B cell (primary cell): ENCODE results near the gene NREP.

Experiments used
- EZH2 ChIP-seq: IDR thresholded peaks from 2 replicates; pipeline ENCODE4 v1.6.1; 2012; ENCODE audit warnings: borderline replicate concordance, low read depth, mild to moderate bottlenecking, moderate library complexity, low read length; ENCODE audit not compliant: insufficient read depth, poor library complexity, severe bottlenecking
- TF ChIP-seq, protein P1 (sequence below): fragments of 200-600 bp; IDR thresholded peaks from one replicate; pipeline ENCODE4 v1.8.0; 2022; ENCODE audit warnings: antibody characterized with exemption, mild to moderate bottlenecking

DNA sequence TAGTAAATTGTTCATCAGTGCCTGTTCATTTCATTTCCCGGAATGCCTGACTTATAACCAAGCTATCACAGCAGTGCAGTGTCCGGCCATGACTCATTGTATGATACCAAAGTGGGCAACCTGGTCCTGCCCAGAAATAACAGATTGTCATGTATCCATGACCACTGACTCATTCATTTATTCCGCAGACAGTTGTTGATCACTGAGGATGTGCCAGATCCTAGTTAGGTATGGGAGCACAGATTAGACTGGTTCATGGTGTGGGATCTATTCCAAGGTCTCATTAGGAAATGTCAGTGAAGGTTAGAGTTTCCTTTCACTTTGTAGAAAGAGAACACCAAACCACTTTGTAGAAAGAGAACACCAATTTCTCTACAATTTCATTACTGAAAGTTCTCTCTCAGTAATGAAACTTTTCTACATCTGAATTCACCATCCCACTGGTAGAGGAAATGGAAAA lies 8.7 kb downstream of the NREP start:
- TF ChIP-seq, protein P1, sequence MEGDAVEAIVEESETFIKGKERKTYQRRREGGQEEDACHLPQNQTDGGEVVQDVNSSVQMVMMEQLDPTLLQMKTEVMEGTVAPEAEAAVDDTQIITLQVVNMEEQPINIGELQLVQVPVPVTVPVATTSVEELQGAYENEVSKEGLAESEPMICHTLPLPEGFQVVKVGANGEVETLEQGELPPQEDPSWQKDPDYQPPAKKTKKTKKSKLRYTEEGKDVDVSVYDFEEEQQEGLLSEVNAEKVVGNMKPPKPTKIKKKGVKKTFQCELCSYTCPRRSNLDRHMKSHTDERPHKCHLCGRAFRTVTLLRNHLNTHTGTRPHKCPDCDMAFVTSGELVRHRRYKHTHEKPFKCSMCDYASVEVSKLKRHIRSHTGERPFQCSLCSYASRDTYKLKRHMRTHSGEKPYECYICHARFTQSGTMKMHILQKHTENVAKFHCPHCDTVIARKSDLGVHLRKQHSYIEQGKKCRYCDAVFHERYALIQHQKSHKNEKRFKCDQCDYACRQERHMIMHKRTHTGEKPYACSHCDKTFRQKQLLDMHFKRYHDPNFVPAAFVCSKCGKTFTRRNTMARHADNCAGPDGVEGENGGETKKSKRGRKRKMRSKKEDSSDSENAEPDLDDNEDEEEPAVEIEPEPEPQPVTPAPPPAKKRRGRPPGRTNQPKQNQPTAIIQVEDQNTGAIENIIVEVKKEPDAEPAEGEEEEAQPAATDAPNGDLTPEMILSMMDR: no peak
- no peak for TF ChIP-seq EZH2
